Common myeloid progenitor, CD34-positive (primary cell): ENCODE data around the gene DEDD2.
A peak's percentile ranks its signal among the peaks of the same experiment; 100 is the strongest.

Experiments used
- CTCF ChIA-PET: fragments of 350-600 bp; sonication (Branson Sonifier 250); formaldehyde crosslinking; loops from one replicate; lab custom pipeline; 2021; ENCODE audit warnings: antibody characterized with exemption; lab: Charles Lee
- POLR2A ChIA-PET: fragments of 350-600 bp; sonication (Branson Sonifier 250); formaldehyde crosslinking; loops from one replicate; lab custom pipeline; 2021; ENCODE audit warnings: antibody characterized with exemption; lab: Charles Lee
- DNase-seq, 3 donors: peaks; one replicate each; pipeline versions ENCODE4 v3.0.0 to v3.0.0-alpha.2; 2013
- H3K27ac ChIP-seq, 2 experiments: 1 replicate in 1 of 2; 2 replicates in 1 of 2; pipeline ENCODE4 v1.7.0; 2013; ENCODE audit warnings: inconsistent platforms in 2 of 2, low read length in 2 of 2, mild to moderate bottlenecking in 2 of 2, low read depth in 1 of 2, moderate library complexity in 1 of 2; ENCODE audit not compliant: severe bottlenecking in 2 of 2, insufficient read depth in 1 of 2, poor library complexity in 1 of 2
- H3K27me3 ChIP-seq, 5 experiments: replicated peaks in 2 of 5; 1 replicate in 3 of 5; 2 replicates in 2 of 5; pipeline versions ENCODE4 v1.6.1 to v1.7.0; 2013; ENCODE audit warnings: low read length in 4 of 5, mild to moderate bottlenecking in 2 of 5, moderate library complexity in 2 of 5, inconsistent platforms in 1 of 5; ENCODE audit not compliant: insufficient read depth in 5 of 5, control insufficient read depth in 4 of 5
- H3K36me3 ChIP-seq, 4 experiments: 1 replicate in 2 of 4; 2 replicates in 2 of 4; pipeline versions ENCODE4 v1.6.1 to v1.7.0; 2013; ENCODE audit warnings: low read length in 3 of 4, control low read depth in 1 of 4, mild to moderate bottlenecking in 1 of 4; ENCODE audit not compliant: control insufficient read depth in 4 of 4, insufficient read depth in 4 of 4
- H3K4me1 ChIP-seq, 4 experiments: 1 replicate in 3 of 4; 2 replicates in 1 of 4; pipeline versions ENCODE4 v1.6.1 to v1.7.1; 2013; ENCODE audit warnings: low read length in 3 of 4, mild to moderate bottlenecking in 3 of 4, control low read depth in 1 of 4, inconsistent platforms in 1 of 4, moderate library complexity in 1 of 4; ENCODE audit not compliant: control insufficient read depth in 4 of 4, insufficient read depth in 4 of 4; ENCODE audit errors: control extremely low read depth in 1 of 4
- H3K4me3 ChIP-seq, 7 experiments: 1 replicate in 4 of 7; 2 replicates in 3 of 7; pipeline versions ENCODE4 v1.5.1 to v1.7.0; 2013; ENCODE audit warnings: mild to moderate bottlenecking in 7 of 7, low read length in 6 of 7, moderate library complexity in 6 of 7, inconsistent platforms in 2 of 7, low read depth in 2 of 7, control low read depth in 1 of 7; ENCODE audit not compliant: insufficient read depth in 4 of 7, control insufficient read depth in 1 of 7; ENCODE audit errors: extremely low read depth in 1 of 7
- H3K9me3 ChIP-seq, 5 experiments: 1 replicate in 4 of 5; 2 replicates in 1 of 5; pipeline versions ENCODE4 v1.6.1 to v1.7.1; 2013; ENCODE audit warnings: low read length in 4 of 5, mild to moderate bottlenecking in 2 of 5, inconsistent platforms in 1 of 5, low read depth in 1 of 5, moderate library complexity in 1 of 5; ENCODE audit not compliant: control insufficient read depth in 4 of 5, insufficient read depth in 2 of 5; ENCODE audit errors: control extremely low read depth in 1 of 5
- WGBS: methylation state at CpG from one replicate; pipeline ENCODE4 v1.1.5; 2013; ENCODE audit not compliant: insufficient coverage; 5-methylcytosine and 5-hydroxymethylcytosine counted together

The DEDD2 gene

GRCh38 chr19:42161616-42162263 lies 55.7 kb downstream of the DEDD2 start:
- WGBS: 96% methylated on average over 19 of the region's 21 CpGs
- Histone ChIP-seq H3K27me3 (peaks cover 0 to 10% (median 0%) of the 10 kb centered on the region in 5 experiments), H3K4me3 (no peak overlapping the region), H3K27ac (no peak overlapping the region), H3K9me3 (no peaks in the 10 kb centered on the region), H3K4me1 (no peaks in the 10 kb centered on the region), H3K36me3 (no peaks in the 10 kb centered on the region)
- ChIA-PET POLR2A (interaction anchor here (0.7 kb wide), 1 partner anchor 11 kb away, joined by 3 read pairs; no protein-coding TSS in a partner anchor), CTCF (no interaction called here)
- DNase-seq: no peak

- Histone ChIP-seq H3K9me3 (no peaks in the 10 kb centered on the region), H3K36me3 (no peaks in the 10 kb centered on the region), H3K27me3 (peaks cover 0 to 15% (median 0%) of the 10 kb centered on the region in 5 experiments), H3K4me1 (peaks cover 0 to 3% (median 3%) of the 10 kb centered on the region in 4 experiments), H3K4me3 (no peak overlapping the region), H3K27ac (no peak overlapping the region)
- no peak for DNase-seq
- POLR2A ChIA-PET: no interaction called here
- CTCF ChIA-PET: no interaction called here
- WGBS: 94% methylated on average over 4 of the region's 7 CpGs
Observed at GRCh38 chr19:42159942-42160341, 57.5 kb downstream of the DEDD2 start.

- no peak for DNase-seq
- POLR2A ChIA-PET: no interaction called here
- H3K4me3 ChIP-seq: no peak overlapping the region
- peaks cover 0 to 9% (median 6%) of the 10 kb centered on the region in 4 experiments for H3K4me1 ChIP-seq
- peaks cover 0 to 19% (median 0%) of the 10 kb centered on the region in 5 experiments for H3K27me3 ChIP-seq
- H3K36me3 ChIP-seq: no peaks in the 10 kb centered on the region
- WGBS: 80% methylated on average over 2 of the region's 2 CpGs
- no peak overlapping the region for H3K27ac ChIP-seq
- H3K9me3 ChIP-seq: no peaks in the 10 kb centered on the region
- CTCF ChIA-PET: interaction anchor here (0.9 to 1.3 kb wide), 3 partner anchors 19 to 50 kb away, joined by 3 to 5 read pairs (median 3); no protein-coding TSS in a partner anchor
Observed at GRCh38 chr19:42158926-42159325, 58.6 kb downstream of the DEDD2 start.

GRCh38 chr19:42156571-42156970 lies 60.9 kb downstream of the DEDD2 start:
- H3K4me3 ChIP-seq: no peak overlapping the region
- peaks cover 0 to 19% (median 0%) of the 10 kb centered on the region in 5 experiments for H3K27me3 ChIP-seq
- CTCF ChIA-PET: interaction anchor here (1.1 kb wide), 1 partner anchor 9 kb away, joined by 3 read pairs; no protein-coding TSS in a partner anchor
- peaks cover 0 to 9% (median 6%) of the 10 kb centered on the region in 4 experiments for H3K4me1 ChIP-seq
- no peak overlapping the region for H3K27ac ChIP-seq
- 96% methylated on average over 8 of the region's 8 CpGs for WGBS
- H3K36me3 ChIP-seq: no peaks in the 10 kb centered on the region
- no peaks in the 10 kb centered on the region for H3K9me3 ChIP-seq
- no peak for DNase-seq
- POLR2A ChIA-PET: no interaction called here

- no peaks in the 10 kb centered on the region for H3K36me3 ChIP-seq
- ChIA-PET POLR2A (no interaction called here), CTCF (interaction anchor here (0.8 to 1.1 kb wide), 4 partner anchors 8 to 33 kb away, joined by 3 to 4 read pairs (median 3); no protein-coding TSS in a partner anchor)
- peaks cover 0 to 22% (median 0%) of the 10 kb centered on the region in 5 experiments for H3K27me3 ChIP-seq
- H3K9me3 ChIP-seq: no peaks in the 10 kb centered on the region
- DNase-seq: no peak
- H3K27ac ChIP-seq: no peak overlapping the region
- 79% methylated on average over 10 of the region's 10 CpGs for WGBS
- no peak overlapping the region for H3K4me3 ChIP-seq
- peaks cover 0 to 9% (median 6%) of the 10 kb centered on the region in 4 experiments for H3K4me1 ChIP-seq
Observed at GRCh38 chr19:42155796-42156195, 61.7 kb downstream of the DEDD2 start.

GRCh38 chr19:42154471-42155323 lies 62.8 kb downstream of the DEDD2 start:
- ChIA-PET CTCF (interaction anchor here (0.8 to 1.1 kb wide), 2 partner anchors 10 to 34 kb away, joined by 3 to 4 read pairs; no protein-coding TSS in a partner anchor), POLR2A (no interaction called here)
- H3K4me3 ChIP-seq: no peak overlapping the region
- peaks cover 0 to 22% (median 0%) of the 10 kb centered on the region in 5 experiments for H3K27me3 ChIP-seq
- H3K36me3 ChIP-seq: no peaks in the 10 kb centered on the region
- H3K27ac ChIP-seq: no peak overlapping the region
- peak in 1 of 3 donors; percentile 16 for DNase-seq
- no peaks in the 10 kb centered on the region for H3K9me3 ChIP-seq
- H3K4me1 ChIP-seq: peaks cover 0 to 9% (median 6%) of the 10 kb centered on the region in 4 experiments
- WGBS: 61% methylated on average over 10 of the region's 15 CpGs
